ENCODE results near the gene WASF2. TPM values are rescaled to one million over a fixed set of nuclear protein-coding genes. Genes with fewer than 3 reads are reported as not detected.
A peak's percentile ranks its signal among the peaks of the same experiment; 100 is the strongest.

WASF2 gene
- total and polyA plus RNA-seq, 2 of the 13 experiments (the other 11 are each of a cell fraction or from before 2014, with no cell fraction given), result 10.4 to 27.7 TPM

DNA sequence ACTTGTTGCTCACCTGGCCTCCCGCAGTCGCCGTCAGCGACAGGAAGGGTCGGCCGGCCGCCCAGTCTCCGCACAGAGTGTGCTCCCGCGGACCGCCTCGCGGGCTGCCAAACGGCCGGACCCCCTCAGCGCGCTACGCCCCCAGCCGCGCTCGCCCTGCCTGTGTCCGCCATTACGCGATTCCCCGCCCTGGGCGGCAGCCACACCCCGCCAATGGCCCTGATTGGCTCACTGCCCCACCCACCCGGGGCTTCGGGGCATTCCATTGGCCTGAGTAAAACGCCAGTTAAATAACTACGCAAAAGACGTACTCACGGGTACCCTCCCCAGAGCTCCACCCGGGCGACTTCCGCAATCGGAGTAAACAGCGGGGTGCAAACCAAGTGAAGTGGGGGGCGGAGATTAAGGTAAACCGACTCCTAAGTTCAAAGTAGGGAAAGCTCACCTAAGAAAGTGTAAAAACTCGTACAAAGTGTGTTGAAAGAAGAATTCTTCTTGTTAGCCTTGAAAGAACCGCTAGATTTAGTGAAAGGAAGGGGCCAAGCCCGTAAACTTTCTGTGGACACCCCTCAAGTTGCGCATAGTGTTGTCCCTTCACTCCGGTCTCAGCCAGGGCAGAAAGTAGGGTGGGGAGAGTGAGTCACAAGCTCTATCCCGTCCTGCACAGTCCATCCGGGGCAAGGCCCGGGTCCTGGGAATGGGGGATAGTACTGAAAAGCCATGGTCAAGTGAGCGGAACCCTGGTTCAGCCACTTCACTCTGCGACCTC is at the start of gene WASF2 (continued):
- TF ChIP-seq ZBTB42 (CRISPR knock-in tag; IDR thresholded peaks at IDR 0.05) (0 out of 2 replicates have a peak, but pooled peaks have one; percentile 27), ZNF235 (CRISPR knock-in tag; IDR thresholded peaks at IDR 0.05; ENCODE audit: borderline replicate concordance) (no peak), RFX3 (CRISPR knock-in tag; IDR thresholded peaks at IDR 0.05) (no peak), ZNF333 (CRISPR knock-in tag; IDR thresholded peaks at IDR 0.05; ENCODE audit: borderline replicate concordance) (no peak; the same call in none of the 2 replicates), FOSL1 (CRISPR knock-in tag; IDR thresholded peaks at IDR 0.05; ENCODE audit: borderline replicate concordance) (no peak), ZNF329 (CRISPR knock-in tag; IDR thresholded peaks at IDR 0.05; ENCODE audit: low read depth) (no peak), HMGA1 (CRISPR knock-in tag; conservative IDR thresholded peaks at IDR 0.05) (no peak), NONO (IDR thresholded peaks at IDR 0.05) (peak; percentile 97; the same call in 1 of the 2 replicates), NONO (CRISPR knock-in tag; conservative IDR thresholded peaks at IDR 0.05) (peak; percentile 76), CHD2 (IDR thresholded peaks at IDR 0.05; ENCODE audit: low read depth, low read length) (peak; percentile 48; the same call in 1 of the 2 replicates), FOXM1 (CRISPR knock-in tag; IDR thresholded peaks at IDR 0.05) (no peak), SKI (IDR thresholded peaks at IDR 0.05; ENCODE audit: partially characterized antibody) (no peak), TP53 (CRISPR knock-in tag; conservative IDR thresholded peaks at IDR 0.05) (no peak), ZNF234 (CRISPR knock-in tag; conservative IDR thresholded peaks at IDR 0.05) (no peak), ZNF460 (CRISPR knock-in tag; IDR thresholded peaks at IDR 0.05; ENCODE audit: borderline replicate concordance) (no peak), ZSCAN29 (CRISPR knock-in tag; conservative IDR thresholded peaks at IDR 0.05) (no peak), POLR2AphosphoS2 (IDR thresholded peaks at IDR 0.05; ENCODE audit: low read depth, low read length) (no peak), SAFB2 (CRISPR knock-in tag; IDR thresholded peaks at IDR 0.05; ENCODE audit: borderline replicate concordance, low read depth) (no peak)
- TF ChIP-seq, protein P1, sequence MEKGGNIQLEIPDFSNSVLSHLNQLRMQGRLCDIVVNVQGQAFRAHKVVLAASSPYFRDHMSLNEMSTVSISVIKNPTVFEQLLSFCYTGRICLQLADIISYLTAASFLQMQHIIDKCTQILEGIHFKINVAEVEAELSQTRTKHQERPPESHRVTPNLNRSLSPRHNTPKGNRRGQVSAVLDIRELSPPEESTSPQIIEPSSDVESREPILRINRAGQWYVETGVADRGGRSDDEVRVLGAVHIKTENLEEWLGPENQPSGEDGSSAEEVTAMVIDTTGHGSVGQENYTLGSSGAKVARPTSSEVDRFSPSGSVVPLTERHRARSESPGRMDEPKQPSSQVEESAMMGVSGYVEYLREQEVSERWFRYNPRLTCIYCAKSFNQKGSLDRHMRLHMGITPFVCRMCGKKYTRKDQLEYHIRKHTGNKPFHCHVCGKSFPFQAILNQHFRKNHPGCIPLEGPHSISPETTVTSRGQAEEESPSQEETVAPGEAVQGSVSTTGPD (CRISPR knock-in tag; IDR thresholded peaks at IDR 0.05), result no peak
- TF ChIP-seq, protein P2, sequence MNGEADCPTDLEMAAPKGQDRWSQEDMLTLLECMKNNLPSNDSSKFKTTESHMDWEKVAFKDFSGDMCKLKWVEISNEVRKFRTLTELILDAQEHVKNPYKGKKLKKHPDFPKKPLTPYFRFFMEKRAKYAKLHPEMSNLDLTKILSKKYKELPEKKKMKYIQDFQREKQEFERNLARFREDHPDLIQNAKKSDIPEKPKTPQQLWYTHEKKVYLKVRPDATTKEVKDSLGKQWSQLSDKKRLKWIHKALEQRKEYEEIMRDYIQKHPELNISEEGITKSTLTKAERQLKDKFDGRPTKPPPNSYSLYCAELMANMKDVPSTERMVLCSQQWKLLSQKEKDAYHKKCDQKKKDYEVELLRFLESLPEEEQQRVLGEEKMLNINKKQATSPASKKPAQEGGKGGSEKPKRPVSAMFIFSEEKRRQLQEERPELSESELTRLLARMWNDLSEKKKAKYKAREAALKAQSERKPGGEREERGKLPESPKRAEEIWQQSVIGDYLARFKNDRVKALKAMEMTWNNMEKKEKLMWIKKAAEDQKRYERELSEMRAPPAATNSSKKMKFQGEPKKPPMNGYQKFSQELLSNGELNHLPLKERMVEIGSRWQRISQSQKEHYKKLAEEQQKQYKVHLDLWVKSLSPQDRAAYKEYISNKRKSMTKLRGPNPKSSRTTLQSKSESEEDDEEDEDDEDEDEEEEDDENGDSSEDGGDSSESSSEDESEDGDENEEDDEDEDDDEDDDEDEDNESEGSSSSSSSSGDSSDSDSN (CRISPR knock-in tag; IDR thresholded peaks at IDR 0.05), result peak; percentile 82
- TF ChIP-seq, protein P3, sequence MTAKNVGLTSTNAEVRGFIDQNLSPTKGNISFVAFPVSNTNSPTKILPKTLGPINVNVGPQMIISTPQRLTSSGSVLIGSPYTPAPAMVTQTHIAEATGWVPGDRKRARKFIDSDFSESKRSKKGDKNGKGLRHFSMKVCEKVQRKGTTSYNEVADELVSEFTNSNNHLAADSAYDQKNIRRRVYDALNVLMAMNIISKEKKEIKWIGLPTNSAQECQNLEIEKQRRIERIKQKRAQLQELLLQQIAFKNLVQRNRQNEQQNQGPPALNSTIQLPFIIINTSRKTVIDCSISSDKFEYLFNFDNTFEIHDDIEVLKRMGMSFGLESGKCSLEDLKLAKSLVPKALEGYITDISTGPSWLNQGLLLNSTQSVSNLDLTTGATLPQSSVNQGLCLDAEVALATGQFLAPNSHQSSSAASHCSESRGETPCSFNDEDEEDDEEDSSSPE (CRISPR knock-in tag; IDR thresholded peaks at IDR 0.05), result peak; percentile 85
- TF ChIP-seq, protein P4, sequence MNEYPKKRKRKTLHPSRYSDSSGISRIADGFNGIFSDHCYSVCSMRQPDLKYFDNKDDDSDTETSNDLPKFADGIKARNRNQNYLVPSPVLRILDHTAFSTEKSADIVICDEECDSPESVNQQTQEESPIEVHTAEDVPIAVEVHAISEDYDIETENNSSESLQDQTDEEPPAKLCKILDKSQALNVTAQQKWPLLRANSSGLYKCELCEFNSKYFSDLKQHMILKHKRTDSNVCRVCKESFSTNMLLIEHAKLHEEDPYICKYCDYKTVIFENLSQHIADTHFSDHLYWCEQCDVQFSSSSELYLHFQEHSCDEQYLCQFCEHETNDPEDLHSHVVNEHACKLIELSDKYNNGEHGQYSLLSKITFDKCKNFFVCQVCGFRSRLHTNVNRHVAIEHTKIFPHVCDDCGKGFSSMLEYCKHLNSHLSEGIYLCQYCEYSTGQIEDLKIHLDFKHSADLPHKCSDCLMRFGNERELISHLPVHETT (CRISPR knock-in tag; conservative IDR thresholded peaks at IDR 0.05), result peak; percentile 40; the same call in 1 of the 2 replicates
